Tibial artery (tissue), 4 donors: ENCODE results near the gene ABCC8.

ENCODE experiments used
- DNase-seq, 2 donors: peaks; one replicate each; pipeline ENCODE4 v3.0.0-alpha.2; 2019
- H3K27ac ChIP-seq, 2 donors: fragments of 200-600 bp; sonication (generic) in 1 of 2; 1 replicate in 1 of 2; 2 replicates in 1 of 2; pipeline ENCODE4 v1.5.1; 2018 to 2019; ENCODE audit warnings: mild to moderate bottlenecking in 1 of 2
- H3K27me3 ChIP-seq, 2 donors: fragments of 200-600 bp; sonication (generic) in 1 of 2; one replicate each; pipeline versions ENCODE4 v1.5.1 to v1.6.0; 2016 to 2019
- H3K36me3 ChIP-seq, 3 donors: fragments of 200-600 bp; sonication (generic) in 2 of 3; one replicate each; pipeline ENCODE4 v1.5.1; 2016 to 2019; ENCODE audit warnings: mild to moderate bottlenecking in 2 of 3
- H3K4me1 ChIP-seq, 4 donors: fragments of 200-600 bp; sonication (generic) in 2 of 4; 1 replicate in 3 of 4; 2 replicates in 1 of 4; pipeline ENCODE4 v1.5.1; 2016 to 2019
- H3K4me3 ChIP-seq, 2 donors: fragments of 200-600 bp; sonication (generic) in 1 of 2; 1 replicate in 1 of 2; 2 replicates in 1 of 2; pipeline ENCODE4 v1.5.1; 2018 to 2019; ENCODE audit warnings: mild to moderate bottlenecking in 2 of 2
- H3K9me3 ChIP-seq, 3 donors: fragments of 200-600 bp; sonication (generic) in 1 of 3; one replicate each; pipeline ENCODE4 v1.5.1; 2016 to 2019
- intact Hi-C: fragments of 100-400 bp; cut with DNase I; formaldehyde crosslinking; loops from one replicate; pipeline ENCODE4 v1.15.0; 2023; ENCODE audit warnings: low total_unique reads
- TF ChIP-seq, protein P1 (sequence below), 2 experiments: fragments of 200-600 bp in 1 of 2; fragments of 450-650 bp in 1 of 2; IDR thresholded peaks; one replicate each; pipeline ENCODE4 v1.5.1; 2017 to 2019; ENCODE audit warnings: antibody characterized with exemption in 2 of 2, mild to moderate bottlenecking in 1 of 2, moderate library complexity in 1 of 2

ABCC8 gene

DNA sequence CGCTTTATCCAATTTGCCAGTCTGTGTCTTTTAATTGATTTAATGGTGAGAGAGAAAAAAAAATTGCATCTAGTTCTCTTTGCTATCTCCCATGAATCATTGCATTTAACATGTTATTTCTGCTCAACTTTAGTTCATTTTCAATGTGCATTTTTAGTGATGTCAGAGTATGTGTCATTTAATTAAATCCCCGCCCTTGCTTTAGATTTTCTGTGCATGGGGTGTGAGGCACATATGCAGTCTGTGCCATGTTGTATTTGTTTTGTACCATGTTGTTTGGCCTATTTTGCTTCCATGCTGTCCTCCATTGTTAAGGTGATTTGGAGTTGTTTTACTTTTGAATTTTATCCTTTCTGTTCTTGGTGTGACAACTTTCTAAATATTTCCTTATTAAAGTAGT, 133.4 kb downstream of the ABCC8 start:
- H3K9me3 ChIP-seq = no peaks in the 10 kb centered on the region
- no peak for DNase-seq
- H3K27me3 ChIP-seq = no peaks in the 10 kb centered on the region
- H3K27ac ChIP-seq = no peak overlapping the region
- H3K36me3 ChIP-seq = peaks cover 0 to 3% (median 0%) of the 10 kb centered on the region in 3 donors
- H3K4me3 ChIP-seq = no peak overlapping the region
- no peaks in the 10 kb centered on the region for H3K4me1 ChIP-seq
- TF ChIP-seq, protein P1, sequence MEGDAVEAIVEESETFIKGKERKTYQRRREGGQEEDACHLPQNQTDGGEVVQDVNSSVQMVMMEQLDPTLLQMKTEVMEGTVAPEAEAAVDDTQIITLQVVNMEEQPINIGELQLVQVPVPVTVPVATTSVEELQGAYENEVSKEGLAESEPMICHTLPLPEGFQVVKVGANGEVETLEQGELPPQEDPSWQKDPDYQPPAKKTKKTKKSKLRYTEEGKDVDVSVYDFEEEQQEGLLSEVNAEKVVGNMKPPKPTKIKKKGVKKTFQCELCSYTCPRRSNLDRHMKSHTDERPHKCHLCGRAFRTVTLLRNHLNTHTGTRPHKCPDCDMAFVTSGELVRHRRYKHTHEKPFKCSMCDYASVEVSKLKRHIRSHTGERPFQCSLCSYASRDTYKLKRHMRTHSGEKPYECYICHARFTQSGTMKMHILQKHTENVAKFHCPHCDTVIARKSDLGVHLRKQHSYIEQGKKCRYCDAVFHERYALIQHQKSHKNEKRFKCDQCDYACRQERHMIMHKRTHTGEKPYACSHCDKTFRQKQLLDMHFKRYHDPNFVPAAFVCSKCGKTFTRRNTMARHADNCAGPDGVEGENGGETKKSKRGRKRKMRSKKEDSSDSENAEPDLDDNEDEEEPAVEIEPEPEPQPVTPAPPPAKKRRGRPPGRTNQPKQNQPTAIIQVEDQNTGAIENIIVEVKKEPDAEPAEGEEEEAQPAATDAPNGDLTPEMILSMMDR (IDR thresholded peaks at IDR 0.05) = no peak
- intact Hi-C loops = no loop called here
